Chondrocyte (in vitro differentiated cells): Measurements from ENCODE around the gene ADGRB3. TPM values are rescaled to one million over a fixed set of nuclear protein-coding genes. Genes with fewer than 3 reads are reported as not detected.

Experiments used
- DNase-seq: peaks from one replicate; pipeline ENCODE4 v3.0.0; 2021; ENCODE audit warnings: mixed read lengths, low spot score
- H3K27ac Mint-ChIP-seq: one replicate; pipeline ENCODE4 v1.8.0; 2021; ENCODE audit warnings: mild to moderate bottlenecking, moderate library complexity, mixed read lengths; ENCODE audit not compliant: unreplicated experiment
- H3K27me3 Mint-ChIP-seq: 2 replicates; pipeline ENCODE4 v1.8.0; 2021; ENCODE audit warnings: low read depth, mixed read lengths
- H3K36me3 Mint-ChIP-seq: 2 replicates; pipeline ENCODE4 v1.8.0; 2021; ENCODE audit warnings: low read depth, mixed read lengths
- H3K4me1 Mint-ChIP-seq: 2 replicates; pipeline ENCODE4 v1.8.0; 2021; ENCODE audit warnings: low read depth, mild to moderate bottlenecking, mixed read lengths
- H3K4me3 Mint-ChIP-seq: one replicate; pipeline ENCODE4 v1.8.0; 2021; ENCODE audit warnings: mild to moderate bottlenecking, moderate library complexity, mixed read lengths; ENCODE audit not compliant: unreplicated experiment
- H3K9me3 Mint-ChIP-seq: 2 replicates; pipeline ENCODE4 v1.8.0; 2021; ENCODE audit warnings: low read depth, mixed read lengths
- CTCF ChIP-seq: fragments of 200-600 bp; sonication (generic); IDR thresholded peaks from 2 replicates; pipeline ENCODE4 v1.5.0; 2021; ENCODE audit warnings: antibody characterized with exemption, mild to moderate bottlenecking, moderate library complexity
- total RNA-seq: library from RNA; stranded (reverse); gene quantifications from 3 replicates; pipeline ENCODE4 v1.2.1, GENCODE V29; 2021

Gene ADGRB3
- total RNA-seq, 1 donor from 2014 or later: not detected

GRCh38 chr6:69416776-69417175 is 781.7 kb downstream of the ADGRB3 start:
- H3K27me3 Mint-ChIP-seq: peaks cover 7% of the 10 kb centered on the region
- no peak for TF ChIP-seq CTCF
- H3K9me3 Mint-ChIP-seq: peaks cover 13% of the 10 kb centered on the region
- no peak overlapping the region for H3K4me3 Mint-ChIP-seq
- H3K27ac Mint-ChIP-seq: no peak overlapping the region
- H3K4me1 Mint-ChIP-seq: no peaks in the 10 kb centered on the region
- peaks cover 1% of the 10 kb centered on the region for H3K36me3 Mint-ChIP-seq
- no peak for DNase-seq

DNA sequence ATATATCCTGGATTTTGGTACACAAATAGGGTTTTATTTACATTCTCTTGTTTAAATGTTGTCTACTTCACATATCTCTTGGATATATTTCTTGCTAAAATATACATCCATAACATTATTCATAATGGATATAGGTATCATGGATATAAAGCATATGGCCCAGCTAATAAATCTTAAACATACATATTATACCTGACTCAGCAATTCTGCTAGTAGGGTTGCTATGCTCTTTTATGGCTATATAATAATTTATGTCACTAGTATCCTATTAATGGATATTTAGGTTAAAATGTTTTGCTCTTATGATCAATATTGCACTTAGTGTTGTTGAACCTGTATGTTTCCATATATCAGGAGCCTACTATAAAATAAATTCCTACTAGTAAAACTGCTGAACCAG is 786.2 kb downstream of the ADGRB3 start:
- H3K4me1 Mint-ChIP-seq: no peaks in the 10 kb centered on the region
- no peak overlapping the region for H3K4me3 Mint-ChIP-seq

GRCh38 chr6:69422020-69422419 is 786.9 kb downstream of the ADGRB3 start:
- Mint-ChIP-seq H3K36me3 (no peaks in the 10 kb centered on the region), H3K27me3 (peaks cover 9% of the 10 kb centered on the region), H3K4me1 (no peaks in the 10 kb centered on the region), H3K9me3 (no peaks in the 10 kb centered on the region), H3K27ac (no peak overlapping the region), H3K4me3 (no peak overlapping the region)
- no peak for DNase-seq
- TF ChIP-seq CTCF: no peak

More for the DNA sequence above, 786.2 kb downstream of the ADGRB3 start:
- Mint-ChIP-seq H3K27me3 (peaks cover 9% of the 10 kb centered on the region), H3K9me3 (no peaks in the 10 kb centered on the region), H3K27ac (no peak overlapping the region), H3K36me3 (no peaks in the 10 kb centered on the region)
- TF ChIP-seq CTCF: no peak
- no peak for DNase-seq

- peaks cover 9% of the 10 kb centered on the region for H3K27me3 Mint-ChIP-seq
- no peaks in the 10 kb centered on the region for H3K9me3 Mint-ChIP-seq
- no peak for TF ChIP-seq CTCF
- no peak overlapping the region for H3K4me3 Mint-ChIP-seq
- H3K27ac Mint-ChIP-seq: no peak overlapping the region
- no peaks in the 10 kb centered on the region for H3K36me3 Mint-ChIP-seq
- H3K4me1 Mint-ChIP-seq: no peaks in the 10 kb centered on the region
- no peak for DNase-seq
These were observed 787.4 kb downstream of the ADGRB3 start for GRCh38 chr6:69422475-69422874.

- no peaks in the 10 kb centered on the region for H3K9me3 Mint-ChIP-seq
- no peaks in the 10 kb centered on the region for H3K4me1 Mint-ChIP-seq
- no peak overlapping the region for H3K4me3 Mint-ChIP-seq
- no peaks in the 10 kb centered on the region for H3K36me3 Mint-ChIP-seq
- DNase-seq: no peak
- peaks cover 9% of the 10 kb centered on the region for H3K27me3 Mint-ChIP-seq
- no peak for TF ChIP-seq CTCF
- H3K27ac Mint-ChIP-seq: no peak overlapping the region
These were observed 788.7 kb downstream of the ADGRB3 start for GRCh38 chr6:69423785-69424184.
